CD4-positive, alpha-beta T cell treated with Interferon gamma for 1 hour (primary cell): ENCODE results near the gene ZNF558.
"Not testable (repeated sequence)": the region's sequence is repeated elsewhere in the genome, so short reads cannot be mapped to it uniquely, and the experiment has no call there.

Experiments used
- DNase-seq: peaks from one replicate; pipeline ENCODE4 v3.0.0-alpha.2; 2020

Gene ZNF558

DNA sequence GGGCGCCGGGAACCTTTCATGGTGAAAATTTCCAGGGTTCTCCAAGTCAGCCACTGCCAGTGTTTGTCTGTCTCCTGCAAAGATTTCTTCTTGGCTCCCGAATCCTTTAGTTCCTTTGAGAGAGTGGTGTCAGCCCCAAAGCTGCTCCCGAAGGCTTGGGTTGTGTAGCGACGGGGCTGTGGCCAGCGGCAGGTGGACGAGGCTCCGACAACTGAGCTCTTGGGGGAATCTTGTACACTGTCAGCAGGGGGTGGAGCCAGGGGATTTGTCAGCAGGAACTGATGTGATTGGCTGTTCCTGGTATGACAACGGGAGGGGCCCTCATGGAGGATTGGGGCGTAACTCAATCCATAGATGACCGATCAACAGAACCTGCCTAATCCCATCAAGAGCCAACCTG, 58.5 kb downstream of the ZNF558 start:
- DNase-seq: not testable (repeated sequence)

DNA sequence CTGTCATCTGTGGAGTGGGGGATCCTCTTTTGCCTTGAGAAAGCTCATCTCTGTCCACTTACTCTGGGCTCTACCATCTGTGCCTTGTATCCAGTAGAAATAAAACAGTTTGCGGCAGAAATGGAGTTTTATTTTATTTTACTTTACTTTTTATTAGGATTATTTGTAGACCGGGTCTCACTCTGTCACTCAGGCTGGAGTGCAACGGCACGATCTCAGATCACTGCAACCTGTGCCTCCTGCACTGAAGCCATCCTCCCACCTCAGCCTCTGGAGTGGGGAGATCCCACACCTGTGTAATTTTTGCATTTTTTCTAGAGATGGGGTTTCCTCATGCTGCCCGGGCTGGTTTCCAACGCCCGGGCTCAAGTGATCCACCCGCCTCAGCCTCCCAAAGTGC, 62.8 kb downstream of the ZNF558 start:
- DNase-seq: not testable (repeated sequence)

DNA sequence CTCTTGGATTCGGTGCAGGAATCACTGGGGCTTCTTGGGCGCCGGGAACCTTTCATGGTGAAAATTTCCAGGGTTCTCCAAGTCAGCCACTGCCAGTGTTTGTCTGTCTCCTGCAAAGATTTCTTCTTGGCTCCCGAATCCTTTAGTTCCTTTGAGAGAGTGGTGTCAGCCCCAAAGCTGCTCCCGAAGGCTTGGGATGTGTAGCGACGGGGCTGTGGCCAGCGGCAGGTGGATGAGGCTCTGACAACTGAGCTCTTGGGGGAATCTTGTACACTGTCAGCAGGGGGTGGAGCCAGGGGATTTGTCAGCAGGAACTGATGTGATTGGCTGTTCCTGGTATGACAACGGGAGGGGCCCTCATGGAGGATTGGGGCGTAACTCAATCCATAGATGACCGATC, 64.8 kb downstream of the ZNF558 start:
- not testable (repeated sequence) for DNase-seq
